Erythroblast (primary cell): ENCODE results near the gene KCTD15.

Source experiments
- GATA1 ChIP-seq: IDR thresholded peaks from 2 replicates; pipeline ENCODE4 v1.6.1; 2011; ENCODE audit warnings: low read depth, mild to moderate bottlenecking, control low read depth, low read length, moderate library complexity
- POLR2A ChIP-seq: IDR thresholded peaks from 2 replicates; pipeline ENCODE4 v1.6.1; 2011; ENCODE audit warnings: mild to moderate bottlenecking, low read length

DNA sequence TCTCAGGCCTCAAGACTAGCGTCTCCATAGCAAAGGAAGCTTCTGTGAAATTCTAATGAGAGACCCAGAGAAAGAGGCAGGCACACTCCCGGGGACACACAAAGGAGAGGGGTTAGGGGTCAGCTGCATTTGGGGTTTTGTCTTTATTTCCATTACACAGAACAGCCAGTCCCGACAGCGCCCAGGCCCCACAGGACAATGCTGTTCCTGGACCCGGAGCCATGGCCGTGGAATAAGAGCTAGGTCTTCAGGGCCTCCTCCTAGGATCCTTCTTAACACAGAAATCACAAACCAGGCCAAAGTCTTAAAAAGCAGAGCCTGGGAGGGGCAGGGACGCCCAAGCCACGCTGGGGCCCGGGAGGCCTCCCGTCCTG, 22.8 kb downstream of the KCTD15 start:
- TF ChIP-seq POLR2A (no peak), GATA1 (no peak)
